ENCODE results near the gene MAPRE3. TPM values are rescaled to one million over a fixed set of nuclear protein-coding genes. Genes with fewer than 3 reads are reported as not detected.

MAPRE3 gene
- total RNA-seq, 6 experiments from 2014 or later, result 13.7 to 22.3 (median 17.3) TPM

DNA sequence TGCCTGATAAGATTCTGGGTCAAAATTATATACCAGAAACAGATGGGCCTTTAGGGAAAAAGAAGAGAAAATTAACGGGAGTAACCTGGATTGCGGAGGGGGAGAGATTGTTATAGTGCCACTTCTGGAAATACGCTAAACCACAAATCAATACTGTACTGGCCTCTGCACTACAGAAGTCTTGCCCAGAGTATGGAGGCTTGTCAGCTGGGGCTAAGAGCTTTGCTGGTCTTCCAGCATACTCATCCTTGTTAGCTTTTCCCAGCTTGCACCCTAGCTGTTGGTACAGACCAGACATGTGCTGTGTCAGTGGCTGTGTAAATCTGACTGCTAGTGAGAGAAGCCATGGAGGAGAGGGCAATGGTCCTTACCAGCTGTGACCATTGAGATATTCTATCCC, 89.9 kb downstream of the MAPRE3 start:
- intact Hi-C loops (cut with DNase I), result no loop called here
- 28% methylated on average over 3 of the region's 3 CpGs for WGBS (ENCODE audit: insufficient coverage, low coverage, low lambda C conversion rate, missing lambda C conversion rate)
- H3K9me3 ChIP-seq, result no peaks in the 10 kb centered on the region
- peaks cover 0 to 17% (median 5%) of the 10 kb centered on the region in 4 donors for H3K4me1 ChIP-seq
- TF ChIP-seq POLR2A (IDR thresholded peaks at IDR 0.05), result no peak
- TF ChIP-seq, protein P1, sequence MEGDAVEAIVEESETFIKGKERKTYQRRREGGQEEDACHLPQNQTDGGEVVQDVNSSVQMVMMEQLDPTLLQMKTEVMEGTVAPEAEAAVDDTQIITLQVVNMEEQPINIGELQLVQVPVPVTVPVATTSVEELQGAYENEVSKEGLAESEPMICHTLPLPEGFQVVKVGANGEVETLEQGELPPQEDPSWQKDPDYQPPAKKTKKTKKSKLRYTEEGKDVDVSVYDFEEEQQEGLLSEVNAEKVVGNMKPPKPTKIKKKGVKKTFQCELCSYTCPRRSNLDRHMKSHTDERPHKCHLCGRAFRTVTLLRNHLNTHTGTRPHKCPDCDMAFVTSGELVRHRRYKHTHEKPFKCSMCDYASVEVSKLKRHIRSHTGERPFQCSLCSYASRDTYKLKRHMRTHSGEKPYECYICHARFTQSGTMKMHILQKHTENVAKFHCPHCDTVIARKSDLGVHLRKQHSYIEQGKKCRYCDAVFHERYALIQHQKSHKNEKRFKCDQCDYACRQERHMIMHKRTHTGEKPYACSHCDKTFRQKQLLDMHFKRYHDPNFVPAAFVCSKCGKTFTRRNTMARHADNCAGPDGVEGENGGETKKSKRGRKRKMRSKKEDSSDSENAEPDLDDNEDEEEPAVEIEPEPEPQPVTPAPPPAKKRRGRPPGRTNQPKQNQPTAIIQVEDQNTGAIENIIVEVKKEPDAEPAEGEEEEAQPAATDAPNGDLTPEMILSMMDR (IDR thresholded peaks at IDR 0.05), result no peak
- DNase-seq (no peak), ATAC-seq (peak; percentile 56 to 75 (median 69))
- no peak overlapping the region for H3K27ac ChIP-seq
- H3K27me3 ChIP-seq, result no peaks in the 10 kb centered on the region
- H3K4me3 ChIP-seq, result no peak overlapping the region
- peaks cover 0 to 10% (median 2%) of the 10 kb centered on the region in 4 donors for H3K36me3 ChIP-seq

DNA sequence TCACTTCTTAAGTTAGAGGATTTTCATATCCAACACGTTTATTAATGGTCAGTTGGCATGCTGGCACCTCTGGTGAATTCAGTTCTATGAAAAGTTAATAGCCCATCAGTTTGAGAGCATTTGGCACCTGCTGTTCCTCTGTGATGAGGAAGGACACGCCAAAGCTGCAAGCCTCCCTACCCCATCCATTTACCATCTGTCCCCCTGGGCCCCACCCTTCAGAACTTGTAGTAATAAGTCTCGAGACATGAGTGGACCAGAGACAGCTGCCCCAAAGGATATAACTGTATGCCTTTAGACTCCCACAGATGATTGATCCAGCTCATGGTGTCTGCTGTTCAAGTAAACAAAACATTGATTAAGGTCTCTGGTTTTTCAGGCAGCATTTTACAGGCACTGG, 94.7 kb downstream of the MAPRE3 start:
- intact Hi-C loops (cut with DNase I), result no loop called here
- no peak overlapping the region for H3K27ac ChIP-seq
- H3K9me3 ChIP-seq, result no peaks in the 10 kb centered on the region
- peaks cover 0 to 8% (median 3%) of the 10 kb centered on the region in 4 donors for H3K4me1 ChIP-seq
- no peaks in the 10 kb centered on the region for H3K27me3 ChIP-seq
- ATAC-seq, result no peak
- TF ChIP-seq, protein P1 (IDR thresholded peaks at IDR 0.05), result no peak
- TF ChIP-seq POLR2A (IDR thresholded peaks at IDR 0.05), result no peak
- no peak overlapping the region for H3K4me3 ChIP-seq
- DNase-seq, result no peak
- peaks cover 0 to 16% (median 0%) of the 10 kb centered on the region in 4 donors for H3K36me3 ChIP-seq
- no CpG with 5 or more reads among the region's 3 CpGs for WGBS (ENCODE audit: insufficient coverage, low coverage, low lambda C conversion rate, missing lambda C conversion rate)

DNA sequence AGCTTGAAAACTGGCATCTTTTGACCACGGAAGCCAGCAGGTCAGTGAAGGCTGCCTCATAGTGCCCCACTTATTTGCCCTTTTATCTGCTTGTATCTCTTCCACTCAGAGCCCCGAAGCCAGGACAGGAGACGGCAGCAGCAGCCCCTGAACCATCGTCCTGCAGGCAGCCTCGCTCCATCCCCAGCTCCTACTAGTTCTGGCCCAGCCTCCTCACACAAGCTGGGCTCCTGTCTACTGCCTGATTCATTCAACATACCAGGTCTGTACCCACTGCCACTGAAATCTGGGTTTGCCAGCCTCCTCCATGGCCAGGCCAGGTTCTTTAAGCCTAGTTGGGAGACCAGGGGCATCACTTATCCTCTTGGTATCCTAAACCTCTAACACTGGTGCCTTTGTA, 96.9 kb downstream of the MAPRE3 start:
- Histone ChIP-seq H3K4me3 (no peak overlapping the region), H3K27me3 (no peaks in the 10 kb centered on the region), H3K9me3 (no peaks in the 10 kb centered on the region), H3K27ac (no peak overlapping the region), H3K4me1 (peaks cover 0 to 10% (median 4%) of the 10 kb centered on the region in 4 donors), H3K36me3 (peaks cover 0 to 16% (median 0%) of the 10 kb centered on the region in 4 donors)
- intact Hi-C loops (cut with DNase I), result no loop called here
- DNase-seq (no peak), ATAC-seq (no peak)
- WGBS (ENCODE audit: insufficient coverage, low coverage, low lambda C conversion rate, missing lambda C conversion rate), result 97% methylated on average over 5 of the region's 5 CpGs
- no peak for TF ChIP-seq POLR2A (IDR thresholded peaks at IDR 0.05)
- TF ChIP-seq, protein P1 (IDR thresholded peaks at IDR 0.05), result no peak

- ATAC-seq, result no peak
- TF ChIP-seq POLR2A (IDR thresholded peaks at IDR 0.05), result no peak
- TF ChIP-seq, protein P1 (IDR thresholded peaks at IDR 0.05), result no peak
- intact Hi-C loops (cut with DNase I), result no loop called here
- no peaks in the 10 kb centered on the region for H3K9me3 ChIP-seq
- no peak overlapping the region for H3K27ac ChIP-seq
- H3K4me3 ChIP-seq, result no peak overlapping the region
- H3K4me1 ChIP-seq, result peaks cover 0 to 10% (median 4%) of the 10 kb centered on the region in 4 donors
- DNase-seq, result no peak
- peaks cover 0 to 16% (median 0%) of the 10 kb centered on the region in 4 donors for H3K36me3 ChIP-seq
- 90% methylated on average over 4 of the region's 6 CpGs for WGBS (ENCODE audit: insufficient coverage, low coverage, low lambda C conversion rate, missing lambda C conversion rate)
- H3K27me3 ChIP-seq, result no peaks in the 10 kb centered on the region
Observed at GRCh38 chr2:27069436-27069835, 99.0 kb downstream of the MAPRE3 start.

Measured in right lobe of liver (tissue), 6 donors.